GM15510 (cell line): ENCODE measurements around the gene NABP2.
A peak's percentile ranks its signal among the peaks of the same experiment; 100 is the strongest.

Source experiments
- POLR2A ChIP-seq: IDR thresholded peaks from 3 replicates; pipeline ENCODE4 v1.6.1; 2011; ENCODE audit warnings: borderline replicate concordance; ENCODE audit not compliant: insufficient read length; ENCODE audit errors: extremely low read depth

The NABP2 gene

DNA sequence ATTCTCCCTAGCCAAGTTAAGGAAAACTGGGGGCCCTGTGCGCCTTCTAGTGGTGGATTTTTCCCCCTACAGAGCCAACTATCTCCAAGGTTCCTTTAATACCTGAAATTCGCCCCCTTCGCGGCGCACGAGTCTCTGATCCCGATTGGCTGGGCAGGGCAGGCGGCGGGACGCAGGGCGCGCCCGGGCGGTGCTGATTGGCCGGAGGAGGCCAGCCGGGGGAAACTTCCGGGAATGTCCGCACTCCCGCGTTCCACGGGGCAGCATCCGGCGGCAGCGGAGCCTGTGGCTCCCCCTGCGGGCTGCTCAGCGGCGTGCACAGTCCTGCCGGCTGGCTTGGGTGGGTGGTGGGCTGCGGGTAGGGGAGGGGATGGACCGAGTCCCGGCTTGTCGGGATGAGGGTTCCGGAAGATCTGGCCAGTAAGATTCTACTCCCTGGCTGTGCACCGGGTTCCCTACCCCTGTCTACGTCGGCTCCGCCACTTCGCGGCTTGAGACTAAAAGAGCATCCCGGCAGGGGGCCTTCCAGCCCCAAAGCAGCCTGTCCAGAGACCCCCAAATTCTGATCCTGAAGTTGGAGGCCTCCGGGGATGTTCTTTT is at the start of gene NABP2:
NABP2 (plus strand) TSS at position 241 of the 600 bp plus-strand sequence. CDS start 515 bp downstream, outside the sequence.
- peak; percentile 68 for TF ChIP-seq POLR2A

DNA sequence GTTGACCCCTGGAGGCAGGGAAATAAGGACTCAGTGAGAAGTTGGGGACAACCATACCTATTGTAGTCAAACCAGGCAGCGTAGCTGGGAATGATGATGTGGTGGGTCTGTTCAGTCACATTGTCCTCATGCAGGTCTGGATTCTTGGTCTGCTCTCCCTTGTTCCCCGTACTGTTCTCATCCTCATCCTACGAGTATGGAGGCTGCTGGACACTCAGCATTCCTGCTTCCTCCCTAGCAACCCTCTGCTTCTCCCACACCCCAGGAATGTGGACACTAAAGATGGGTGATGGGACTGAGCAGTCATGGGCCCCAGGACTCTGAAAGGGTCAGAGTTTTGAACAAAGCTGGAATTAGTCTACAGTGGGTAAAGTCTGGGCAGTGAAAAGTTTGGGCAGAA is 45.8 kb upstream of the NABP2 start:
- TF ChIP-seq POLR2A: no peak

DNA sequence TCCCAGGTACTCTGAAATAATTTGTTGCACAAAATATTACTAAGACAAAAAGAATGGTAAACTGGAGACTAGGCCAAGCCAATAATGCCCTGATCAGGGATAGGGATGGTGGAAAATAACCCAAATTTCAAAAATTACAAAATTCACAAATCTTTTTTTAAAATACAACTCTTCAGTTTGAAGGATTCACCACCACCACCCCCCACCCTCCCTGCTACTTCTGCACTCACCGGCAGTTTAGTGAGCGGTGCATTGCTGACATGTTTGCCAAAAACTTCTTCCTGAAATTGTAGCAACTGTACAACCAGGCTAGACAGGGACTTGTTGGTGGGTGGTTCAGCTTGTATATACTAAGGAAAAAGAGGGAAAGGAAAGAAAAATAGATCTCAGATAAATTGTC is 37.2 kb upstream of the NABP2 start:
- TF ChIP-seq POLR2A: no peak

DNA sequence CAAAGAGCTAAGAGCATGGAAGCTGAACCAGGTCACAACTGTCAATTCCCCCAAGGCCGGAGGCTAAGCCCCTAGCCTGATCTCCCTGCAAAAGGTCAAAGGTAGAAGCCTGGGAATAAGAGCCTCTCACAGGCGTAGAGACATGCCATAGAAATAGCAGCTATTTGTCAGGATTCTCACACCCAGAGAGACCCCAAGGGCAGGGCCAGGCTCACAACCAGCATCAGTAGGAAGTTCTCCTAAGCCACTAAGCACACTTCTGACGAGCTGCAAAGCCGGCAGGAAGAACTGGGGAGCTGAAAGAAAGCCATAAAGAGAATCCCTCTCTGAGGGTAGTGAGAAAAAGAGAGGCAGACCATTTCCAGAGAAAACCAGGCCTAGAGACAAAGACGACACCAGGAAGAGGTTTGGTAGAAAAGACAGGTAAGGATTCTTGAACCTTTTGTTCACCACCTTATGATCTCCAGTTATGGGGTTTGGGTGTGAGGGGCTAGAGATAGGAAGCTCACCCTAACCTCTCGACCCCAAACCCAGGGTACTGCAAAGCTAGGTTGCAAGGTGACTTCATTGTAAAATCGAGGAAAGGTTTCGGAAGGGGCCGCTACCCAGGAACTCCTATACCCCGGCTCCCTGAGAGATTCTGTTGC is 35.9 kb upstream of the NABP2 start:
- TF ChIP-seq POLR2A: no peak

DNA sequence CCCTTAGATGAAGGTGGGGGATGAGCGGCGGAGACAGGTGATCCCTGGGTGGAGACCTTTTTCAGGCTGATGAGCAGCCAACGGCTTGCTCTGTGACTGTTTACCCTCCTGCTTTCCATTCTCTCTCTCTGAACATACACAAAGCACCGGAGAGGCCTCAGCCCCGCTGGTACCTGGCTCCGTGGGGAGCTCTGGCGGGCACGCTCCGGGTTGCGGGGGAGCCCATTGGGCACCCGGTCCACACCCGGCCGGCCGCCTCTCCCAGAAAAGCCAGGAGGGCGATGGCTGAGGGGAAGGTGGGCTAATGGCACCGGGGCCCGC is 35.4 kb upstream of the NABP2 start:
- TF ChIP-seq POLR2A: no peak

DNA sequence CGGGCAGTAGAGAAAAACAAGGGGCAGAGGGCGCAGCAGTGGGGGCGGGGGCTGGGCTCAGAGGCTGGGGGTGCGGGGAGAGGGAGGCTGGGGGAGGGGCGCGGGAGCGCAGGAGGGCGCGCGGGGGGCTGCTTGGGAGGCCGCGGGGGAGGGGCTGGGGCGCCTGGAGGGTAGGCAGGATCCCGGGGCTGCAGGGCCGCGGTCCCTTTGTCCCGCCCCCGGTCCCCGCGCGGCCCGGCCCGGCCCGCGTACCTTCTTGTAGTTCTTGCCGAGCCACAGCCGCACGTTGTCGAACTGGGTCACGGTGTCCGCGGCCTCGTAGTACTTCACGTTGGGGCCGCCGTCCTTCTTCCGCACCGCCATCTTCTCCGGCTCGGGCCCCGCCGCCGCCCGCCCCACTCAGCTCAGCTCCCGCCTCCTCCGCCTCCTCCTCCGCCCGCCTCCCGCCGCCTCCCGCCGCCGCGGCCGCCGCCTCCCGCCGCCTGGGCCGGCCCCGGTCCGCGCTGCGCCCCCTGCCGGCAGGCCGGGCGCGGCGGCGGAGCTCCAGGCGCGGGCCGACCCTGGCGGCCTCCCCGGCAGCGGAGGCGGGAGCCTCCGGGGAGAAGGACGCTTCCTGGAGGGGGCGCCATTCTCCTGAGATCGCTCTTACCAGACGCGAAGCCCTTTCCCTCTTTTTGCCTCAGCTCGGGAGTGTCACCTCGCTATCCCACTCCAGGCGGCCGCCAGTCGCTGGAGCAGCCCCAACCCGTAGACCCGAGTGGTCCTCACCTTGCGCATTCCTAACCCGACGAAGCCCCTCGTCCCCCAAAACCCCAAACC is 34.8 kb upstream of the NABP2 start, which contains the start of gene SMARCC2:
SMARCC2 (minus strand) TSS at position 385 of the 819 bp plus-strand sequence; CDS start at position 363, 22 bp downstream.
- peak; percentile 59 for TF ChIP-seq POLR2A

DNA sequence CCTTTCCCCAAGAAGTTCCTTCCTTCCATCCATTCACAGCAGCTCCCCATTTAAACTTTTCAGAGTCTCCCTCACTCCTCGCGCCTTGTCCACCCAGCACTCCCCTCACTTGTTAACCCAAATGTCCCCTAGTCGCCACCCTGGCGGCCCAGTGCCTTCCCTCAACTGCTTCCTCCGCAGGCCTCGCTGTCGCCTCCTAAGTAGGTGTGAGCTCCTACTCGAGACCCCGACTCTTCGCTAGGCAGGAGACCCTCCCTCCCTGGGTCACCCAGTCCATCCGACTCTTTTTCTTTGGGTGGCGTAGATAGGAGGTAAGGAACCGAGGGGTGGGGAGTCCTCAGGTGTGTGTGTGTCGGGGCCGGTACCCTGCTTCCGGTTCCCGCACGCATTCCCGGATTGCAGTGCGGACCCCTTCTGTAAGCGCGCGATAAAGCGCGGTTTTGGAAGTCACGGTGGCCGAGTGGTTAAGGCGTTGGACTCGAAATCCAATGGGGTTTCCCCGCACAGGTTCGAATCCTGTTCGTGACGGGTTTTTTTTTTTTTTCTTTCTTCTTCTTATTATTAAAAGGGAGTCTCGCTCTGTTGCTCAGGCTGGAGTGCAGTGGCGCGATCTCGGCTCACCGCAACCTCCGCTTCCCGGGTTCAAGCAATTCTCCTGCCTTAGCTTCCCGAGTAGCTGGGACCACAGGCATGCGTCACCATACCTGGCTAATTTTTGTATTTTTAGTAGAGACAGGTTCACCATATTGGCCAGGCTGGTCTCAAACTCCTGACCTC is 34.0 kb upstream of the NABP2 start:
- no peak for TF ChIP-seq POLR2A

DNA sequence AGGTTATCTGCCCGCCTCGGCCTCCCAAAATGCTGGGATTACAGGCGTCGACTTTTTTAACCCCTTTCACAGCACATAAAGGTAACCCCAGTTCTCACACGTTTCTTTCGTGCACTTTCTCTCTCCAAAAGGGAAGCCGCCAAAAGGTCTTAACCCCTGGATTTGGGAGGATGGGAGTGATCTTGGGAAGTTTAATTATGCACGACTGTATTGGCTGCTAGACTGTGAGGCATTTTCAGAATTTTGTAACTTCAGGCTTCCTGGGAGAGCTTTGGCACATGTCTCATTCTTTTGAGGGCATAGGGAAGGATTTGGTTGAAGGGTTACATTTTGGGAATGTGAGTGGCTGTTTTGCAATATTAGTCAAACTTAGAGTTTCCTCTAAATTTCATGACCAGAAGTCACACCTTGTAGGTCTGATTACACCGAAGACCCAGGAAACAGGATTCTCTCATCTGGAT is 33.4 kb upstream of the NABP2 start:
- TF ChIP-seq POLR2A: no peak

DNA sequence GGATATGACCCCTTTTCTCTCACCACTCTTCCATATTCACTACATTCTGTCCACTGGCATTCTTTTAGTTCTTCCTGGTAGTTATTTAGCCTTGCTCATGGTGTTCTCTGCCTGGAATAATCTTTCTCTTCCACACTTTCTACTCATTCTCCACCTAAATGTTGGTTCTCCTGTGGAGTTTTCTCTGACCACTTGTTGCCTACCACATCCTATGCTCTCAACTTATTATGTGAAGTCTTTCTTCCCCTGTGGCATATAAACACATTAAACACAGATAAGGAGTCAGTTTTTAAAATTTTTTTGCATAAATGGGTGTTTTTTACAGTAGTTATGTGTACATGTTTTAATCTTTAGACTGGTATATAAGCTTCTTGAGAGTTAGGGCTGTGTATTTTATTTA is 31.6 kb upstream of the NABP2 start:
- no peak for TF ChIP-seq POLR2A

DNA sequence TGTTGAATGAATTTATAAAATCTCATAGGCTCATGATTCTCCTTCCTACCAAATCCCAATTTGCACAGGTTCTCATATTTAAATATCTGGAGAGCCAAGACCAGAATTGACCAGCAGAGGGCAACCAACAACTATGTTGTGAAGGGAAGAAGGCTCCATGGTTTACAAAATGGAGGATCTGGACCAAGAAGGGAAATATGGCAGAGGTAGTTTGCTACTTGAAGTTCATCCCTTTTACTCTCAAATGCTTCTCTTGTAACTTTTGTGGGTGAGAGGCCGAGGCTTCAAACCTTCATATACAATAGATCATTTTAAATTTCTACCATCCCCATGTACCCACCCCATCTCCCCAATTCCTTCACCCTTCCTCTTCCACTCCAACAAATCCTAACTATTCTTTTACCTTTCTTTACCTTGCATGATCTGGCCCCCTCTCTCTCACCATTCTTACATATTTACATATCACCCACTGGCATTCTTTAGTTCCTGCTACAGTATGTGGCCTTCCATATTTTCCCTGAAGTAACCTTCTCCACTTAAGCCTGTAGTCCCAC is 31.0 kb upstream of the NABP2 start:
- TF ChIP-seq POLR2A: no peak

DNA sequence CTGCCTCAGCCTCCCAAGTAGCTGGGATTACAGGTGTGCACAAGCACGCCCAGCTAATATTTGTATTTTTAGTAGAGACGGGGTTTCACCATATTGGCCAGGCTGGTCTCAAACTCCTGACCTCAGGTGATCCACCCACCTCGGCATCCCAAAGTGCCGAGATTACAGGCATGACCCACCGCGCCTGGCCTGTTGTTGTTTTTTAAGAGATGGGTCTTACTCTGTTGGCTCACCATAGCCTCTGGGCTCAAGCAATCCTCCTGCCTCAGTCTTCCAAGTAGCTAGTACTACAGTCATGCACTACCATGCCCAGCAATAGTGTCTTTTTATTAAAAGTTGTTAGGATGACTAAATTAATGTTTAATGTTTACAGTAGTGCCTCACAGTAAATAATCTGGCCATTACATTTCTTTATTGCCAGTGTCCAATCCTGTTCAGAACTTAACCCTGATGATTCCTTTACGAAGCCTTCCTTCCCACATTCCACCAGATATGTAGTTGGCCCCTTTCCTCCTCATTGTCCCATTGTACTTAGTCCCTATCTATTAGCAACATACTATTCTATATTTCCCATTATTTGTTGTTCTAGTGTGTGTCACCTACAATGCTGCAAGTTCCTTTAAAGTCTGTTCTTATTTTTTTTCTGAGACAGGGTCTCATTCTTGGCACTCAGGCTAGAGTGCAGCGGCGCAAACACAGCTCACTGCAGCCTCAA is 26.1 kb upstream of the NABP2 start:
- no peak for TF ChIP-seq POLR2A

DNA sequence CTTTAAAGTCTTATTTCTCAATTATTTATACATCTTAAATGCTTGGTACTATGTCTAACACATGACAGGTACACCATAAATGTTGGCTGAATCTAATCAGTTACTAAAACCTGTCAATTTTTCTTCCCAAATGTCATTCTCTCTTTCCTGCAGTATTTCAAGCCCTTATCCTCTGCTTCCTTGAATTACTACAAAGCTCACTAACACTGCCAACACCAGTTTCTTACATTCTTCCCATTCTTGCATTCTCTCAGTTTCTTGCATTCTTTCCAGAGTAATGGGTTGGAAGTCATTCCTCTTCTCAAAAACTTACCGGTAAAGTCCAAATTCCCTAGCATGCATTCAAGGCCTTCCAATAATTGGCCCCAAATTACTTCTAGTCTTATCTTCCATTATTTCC is 25.3 kb upstream of the NABP2 start:
- TF ChIP-seq POLR2A: no peak

DNA sequence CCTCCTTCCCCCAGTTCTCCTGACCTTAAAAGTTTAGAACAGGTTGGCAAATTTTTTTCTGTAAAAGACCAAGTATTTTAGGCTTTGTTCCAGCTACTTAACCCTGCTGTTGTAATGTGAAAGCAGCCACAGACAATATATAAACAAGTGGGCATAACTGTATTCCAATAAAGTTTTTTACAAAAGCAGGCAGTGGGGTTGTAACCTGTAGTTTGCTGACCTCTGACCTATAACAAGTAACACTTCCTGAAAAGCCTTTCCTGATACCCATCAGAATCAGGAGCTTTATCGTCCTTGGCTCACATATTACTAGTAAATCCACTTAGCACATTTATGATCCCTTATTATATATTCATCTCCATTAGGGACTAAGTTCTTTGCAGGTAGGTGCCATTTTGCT is 21.8 kb upstream of the NABP2 start:
- no peak for TF ChIP-seq POLR2A

DNA sequence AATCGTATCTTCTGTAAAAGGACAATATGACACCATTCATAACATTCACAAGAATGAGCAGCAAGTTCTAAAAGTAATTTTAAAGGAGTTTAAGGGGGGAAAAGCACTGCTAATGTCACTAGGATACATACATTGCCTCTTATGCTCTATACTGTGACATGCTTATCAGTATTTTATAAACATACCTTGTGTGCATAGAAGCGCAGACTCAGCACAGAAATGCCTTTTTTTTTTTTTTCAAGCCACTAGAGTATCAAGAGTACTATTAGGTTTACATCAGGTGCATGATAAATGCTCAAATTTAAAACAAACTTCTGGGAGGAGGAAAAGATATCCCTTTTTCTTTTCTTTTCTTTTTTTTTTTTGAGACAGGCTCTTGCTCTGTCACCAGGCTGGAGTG is 21.3 kb upstream of the NABP2 start:
- TF ChIP-seq POLR2A: no peak
